Activated T-helper 2 cell treated with anti-CD3 and anti-CD28 coated beads, Interferon-gamma antibody, Interleukin-2, Interleukin-4, amounts not matched to agents 10 μg/mL and 5 μg/mL and 100 μg/mL, durations not matched to agents 14 hours and 24 hours and 36 hours (primary cell): ENCODE data around the gene CBLN3. TPM values are rescaled to one million over a fixed set of nuclear protein-coding genes. Genes with fewer than 3 reads are reported as not detected.
"Not testable (repeated sequence)": the region's sequence is repeated elsewhere in the genome, so short reads cannot be mapped to it uniquely, and the experiment has no call there.

Source experiments
- DNase-seq: peaks from one replicate; pipeline ENCODE4 v3.0.0; 2021; ENCODE audit warnings: low spot score
- H3K27ac Mint-ChIP-seq: one replicate; pipeline ENCODE4 v1.8.0; 2021; ENCODE audit warnings: mixed read lengths
- H3K27me3 Mint-ChIP-seq: one replicate; pipeline ENCODE4 v1.8.0; 2021; ENCODE audit warnings: low read depth, mixed read lengths
- H3K36me3 Mint-ChIP-seq: one replicate; pipeline ENCODE4 v1.8.0; 2021; ENCODE audit warnings: low read depth, mixed read lengths
- H3K4me1 Mint-ChIP-seq: one replicate; pipeline ENCODE4 v1.8.0; 2021; ENCODE audit warnings: low read depth, mixed read lengths
- H3K4me3 Mint-ChIP-seq: one replicate; pipeline ENCODE4 v1.8.0; 2021; ENCODE audit warnings: low read depth, mild to moderate bottlenecking, moderate library complexity, mixed read lengths
- H3K9me3 Mint-ChIP-seq: one replicate; pipeline ENCODE4 v1.8.0; 2021; ENCODE audit warnings: mixed read lengths
- intact Hi-C: fragments of 100-400 bp; cut with micrococcal nuclease; formaldehyde crosslinking; loops from one replicate; pipeline ENCODE4 v1.15.1; 2023
- total RNA-seq: library from RNA; stranded (reverse); gene quantifications from 2 replicates; pipeline ENCODE4 v1.2.3, GENCODE V29; 2022

Gene CBLN3
- total RNA-seq, 1 donor from 2014 or later: 5.5 TPM

- Mint-ChIP-seq H3K36me3 (peaks cover 19% of the 10 kb centered on the region), H3K9me3 (peaks cover 16% of the 10 kb centered on the region)
- H3K27me3 Mint-ChIP-seq, H3K4me3 Mint-ChIP-seq, H3K27ac Mint-ChIP-seq, H3K4me1 Mint-ChIP-seq, DNase-seq, intact Hi-C loops: not testable (repeated sequence)
These were observed 21.4 kb upstream of the CBLN3 start for GRCh38 chr14:24450828-24451227.

- intact Hi-C loops: loop anchor here (2.0 kb wide), 1 partner anchor 250 kb away; no protein-coding TSS in a partner anchor
- Mint-ChIP-seq H3K9me3 (no peaks in the 10 kb centered on the region), H3K4me3 (peak overlapping the region; percentile 95), H3K27me3 (no peaks in the 10 kb centered on the region), H3K36me3 (peaks cover 27% of the 10 kb centered on the region), H3K4me1 (peaks cover 36% of the 10 kb centered on the region), H3K27ac (peak overlapping the region; percentile 98)
- DNase-seq: no peak
These were observed 13.7 kb upstream of the CBLN3 start for GRCh38 chr14:24443053-24443665.

GRCh38 chr14:24442240-24443052 is 13.0 kb upstream of the CBLN3 start, which contains the start of gene SDR39U1:
Gene SDR39U1, minus strand, starts transcription at chr14:24442776. Its CDS starts 7 bp downstream, at chr14:24442769.
- intact Hi-C loops: loop anchor here (1.0 to 2.0 kb wide), 3 partner anchors 11 to 328 kb away; partner anchors contain the start of genes DCAF11 and NRL
- no peaks in the 10 kb centered on the region for H3K9me3 Mint-ChIP-seq
- H3K27me3 Mint-ChIP-seq: no peaks in the 10 kb centered on the region
- peak; percentile 98 for DNase-seq
- H3K27ac Mint-ChIP-seq: peak within 1 kb of the TSS; percentile 98
- H3K36me3 Mint-ChIP-seq: peaks cover 34% of the 10 kb centered on the region
- peak within 1 kb of the TSS; percentile 95 for H3K4me3 Mint-ChIP-seq
- H3K4me1 Mint-ChIP-seq: peaks cover 40% of the 10 kb centered on the region

GRCh38 chr14:24441904-24442239 is 12.4 kb upstream of the CBLN3 start:
- DNase-seq: no peak
- Mint-ChIP-seq H3K4me1 (peaks cover 44% of the 10 kb centered on the region), H3K4me3 (peak overlapping the region; percentile 95)

GRCh38 chr14:24441485-24441884 is 12.0 kb upstream of the CBLN3 start:
- no peak for DNase-seq
- H3K4me1 Mint-ChIP-seq: peaks cover 48% of the 10 kb centered on the region
- intact Hi-C loops: no loop called here
- peaks cover 43% of the 10 kb centered on the region for H3K36me3 Mint-ChIP-seq
- peak overlapping the region; percentile 98 for H3K27ac Mint-ChIP-seq
- no peaks in the 10 kb centered on the region for H3K9me3 Mint-ChIP-seq
- H3K4me3 Mint-ChIP-seq: peak overlapping the region; percentile 95
- H3K27me3 Mint-ChIP-seq: no peaks in the 10 kb centered on the region

More at GRCh38 chr14:24441904-24442239, 12.4 kb upstream of the CBLN3 start:
- Mint-ChIP-seq H3K27ac (peak overlapping the region; percentile 98), H3K9me3 (no peaks in the 10 kb centered on the region), H3K36me3 (peaks cover 39% of the 10 kb centered on the region), H3K27me3 (no peaks in the 10 kb centered on the region)
- intact Hi-C loops: loop anchor here (1.0 to 2.0 kb wide), 3 partner anchors 11 to 328 kb away; partner anchors contain the start of genes DCAF11 and NRL

GRCh38 chr14:24440606-24441399 is 11.3 kb upstream of the CBLN3 start:
- H3K27me3 Mint-ChIP-seq: no peaks in the 10 kb centered on the region
- H3K4me1 Mint-ChIP-seq: peaks cover 48% of the 10 kb centered on the region
- no peak for DNase-seq
- H3K9me3 Mint-ChIP-seq: no peaks in the 10 kb centered on the region
- intact Hi-C loops: no loop called here
- peaks cover 49% of the 10 kb centered on the region for H3K36me3 Mint-ChIP-seq
- H3K4me3 Mint-ChIP-seq: peak overlapping the region; percentile 95
- H3K27ac Mint-ChIP-seq: peak overlapping the region; percentile 43

GRCh38 chr14:24439830-24440605 is 10.6 kb upstream of the CBLN3 start:
- peaks cover 56% of the 10 kb centered on the region for H3K36me3 Mint-ChIP-seq
- H3K27ac Mint-ChIP-seq: peak overlapping the region; percentile 2
- DNase-seq: no peak
- peaks cover 48% of the 10 kb centered on the region for H3K4me1 Mint-ChIP-seq
- intact Hi-C loops: loop anchor here (10.0 kb wide), 1 partner anchor 345 kb away; the partner anchor contains the start of gene PCK2
- H3K27me3 Mint-ChIP-seq: no peaks in the 10 kb centered on the region
- no peak overlapping the region for H3K4me3 Mint-ChIP-seq
- no peaks in the 10 kb centered on the region for H3K9me3 Mint-ChIP-seq

- Mint-ChIP-seq H3K27me3 (no peaks in the 10 kb centered on the region), H3K9me3 (no peaks in the 10 kb centered on the region), H3K4me3 (no peak overlapping the region), H3K4me1 (peaks cover 49% of the 10 kb centered on the region), H3K36me3 (peaks cover 62% of the 10 kb centered on the region), H3K27ac (no peak overlapping the region)
- intact Hi-C loops: loop anchor here (10.0 kb wide), 1 partner anchor 344 kb away; the partner anchor contains the start of gene PCK2
- no peak for DNase-seq
These were observed 9.8 kb upstream of the CBLN3 start for GRCh38 chr14:24439257-24439656.

- intact Hi-C loops: loop anchor here (10.0 kb wide), 1 partner anchor 344 kb away; the partner anchor contains the start of gene PCK2
- H3K9me3 Mint-ChIP-seq: no peaks in the 10 kb centered on the region
- no peak overlapping the region for H3K27ac Mint-ChIP-seq
- H3K4me1 Mint-ChIP-seq: peaks cover 48% of the 10 kb centered on the region
- no peak for DNase-seq
- peaks cover 69% of the 10 kb centered on the region for H3K36me3 Mint-ChIP-seq
- H3K27me3 Mint-ChIP-seq: no peaks in the 10 kb centered on the region
- H3K4me3 Mint-ChIP-seq: no peak overlapping the region
These were observed 9.0 kb upstream of the CBLN3 start for GRCh38 chr14:24438223-24439097.

- intact Hi-C loops: loop anchor here (10.0 kb wide), 1 partner anchor 343 kb away; the partner anchor contains the start of gene PCK2
- Mint-ChIP-seq H3K9me3 (no peaks in the 10 kb centered on the region), H3K4me3 (no peak overlapping the region), H3K27me3 (no peaks in the 10 kb centered on the region), H3K27ac (peak overlapping the region; percentile 17), H3K36me3 (peaks cover 76% of the 10 kb centered on the region), H3K4me1 (peaks cover 51% of the 10 kb centered on the region)
- DNase-seq: no peak
These were observed 8.2 kb upstream of the CBLN3 start for GRCh38 chr14:24437736-24438067.

GRCh38 chr14:24437020-24437735 is 7.7 kb upstream of the CBLN3 start:
- H3K36me3 Mint-ChIP-seq: peaks cover 77% of the 10 kb centered on the region
- peaks cover 50% of the 10 kb centered on the region for H3K4me1 Mint-ChIP-seq
- no peaks in the 10 kb centered on the region for H3K27me3 Mint-ChIP-seq
- intact Hi-C loops: loop anchor here (10.0 kb wide), 1 partner anchor 342 kb away; the partner anchor contains the start of gene PCK2
- no peak for DNase-seq
- peak overlapping the region; percentile 53 for H3K27ac Mint-ChIP-seq
- no peak overlapping the region for H3K4me3 Mint-ChIP-seq
- H3K9me3 Mint-ChIP-seq: no peaks in the 10 kb centered on the region
